Central memory CD4-positive, alpha-beta T cell (primary cell): ENCODE results near the gene PUM1.

ENCODE experiments used
- DNase-seq: peaks from one replicate; pipeline ENCODE4 v3.0.0; 2022

Gene PUM1

DNA sequence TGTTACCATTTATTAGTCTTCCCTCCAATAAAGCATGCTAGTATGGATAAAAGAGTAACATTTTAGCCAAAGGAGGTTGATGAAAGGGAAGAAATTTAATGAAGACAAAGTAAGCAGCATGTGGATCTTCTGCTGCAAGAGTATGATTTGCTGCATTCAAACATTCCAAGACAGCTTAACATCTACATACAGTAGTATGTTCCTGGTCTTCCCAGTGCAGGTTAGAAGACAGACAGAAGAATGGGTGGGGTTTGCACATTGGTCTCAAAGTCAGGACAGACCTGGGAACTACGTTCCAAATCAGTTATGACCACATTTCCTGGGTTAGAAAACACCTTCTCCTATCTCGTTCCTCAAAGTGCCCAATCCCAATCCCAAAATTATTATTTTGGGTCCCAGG is 43.3 kb downstream of the PUM1 start:
- no peak for DNase-seq

DNA sequence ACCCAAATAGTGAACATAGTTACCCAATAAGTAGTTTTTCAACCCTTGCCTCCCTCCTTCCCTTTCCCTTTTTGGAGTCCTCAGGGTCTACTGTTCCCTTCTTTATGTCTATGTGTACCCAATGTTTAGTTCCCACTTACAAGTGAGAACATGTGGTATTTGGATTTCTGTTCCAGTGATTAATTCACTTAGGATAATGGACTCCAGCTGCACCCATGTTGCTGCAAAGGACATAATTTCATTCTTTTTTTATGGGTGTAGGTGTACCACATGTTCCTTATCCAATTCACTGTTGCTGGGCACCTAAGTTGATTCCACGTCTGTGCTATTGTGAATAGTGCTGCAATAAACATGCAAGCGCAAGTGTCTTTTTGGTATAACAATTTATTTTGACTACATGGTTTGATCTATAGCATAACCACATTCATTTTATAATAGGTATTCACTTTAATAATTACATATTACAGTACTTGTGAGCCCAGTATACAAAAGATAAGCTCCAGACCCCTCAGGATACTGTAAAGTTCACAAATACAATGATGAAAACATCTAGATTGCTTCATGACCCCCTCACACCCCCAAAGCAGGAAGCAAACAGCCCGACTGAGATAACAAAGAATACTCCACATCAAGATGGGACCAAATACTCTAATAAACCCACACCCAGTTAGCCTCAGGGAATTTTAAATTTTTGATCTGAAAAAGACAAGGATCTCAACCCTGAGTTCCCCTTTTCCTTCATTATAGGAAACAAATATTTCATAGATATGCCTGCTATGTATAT is 45.3 kb downstream of the PUM1 start:
- DNase-seq: no peak

DNA sequence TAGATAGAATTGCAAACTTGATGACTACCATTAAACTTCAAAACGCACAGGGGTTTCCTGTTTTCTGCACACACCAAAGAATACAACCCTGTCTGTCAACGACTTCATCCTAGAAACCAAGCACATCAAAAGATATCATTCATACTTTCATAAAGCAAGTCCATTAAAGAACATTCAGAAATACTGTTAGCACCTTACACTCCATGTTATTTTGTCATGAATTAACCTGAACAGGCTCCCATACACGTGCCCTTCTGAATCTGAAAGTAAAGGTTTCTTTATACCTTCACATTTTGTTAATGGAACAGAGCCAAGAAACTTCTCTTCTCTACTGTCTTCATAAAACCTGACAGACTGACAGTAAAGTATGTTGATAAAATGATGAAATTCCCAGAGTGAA is 46.1 kb downstream of the PUM1 start:
- DNase-seq: peak; percentile 2

DNA sequence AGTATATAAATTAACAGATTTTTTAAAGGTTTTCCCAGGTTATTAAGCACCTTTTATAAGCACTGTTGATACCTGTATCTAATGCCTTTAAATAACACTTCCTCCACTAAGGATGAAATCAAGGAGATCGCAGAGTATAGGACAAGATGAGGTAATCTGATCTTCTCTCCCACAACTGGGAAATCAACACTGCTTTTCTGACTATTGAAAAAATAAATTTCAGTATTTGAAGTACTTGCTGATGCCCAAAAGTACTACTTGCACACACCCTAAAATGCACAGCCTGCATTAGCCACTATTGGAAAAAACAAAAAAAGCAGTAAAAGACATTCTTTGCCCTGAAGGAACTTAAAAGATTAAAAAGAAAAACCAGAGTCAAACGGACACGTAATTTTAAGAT is 48.6 kb downstream of the PUM1 start:
- DNase-seq: no peak

DNA sequence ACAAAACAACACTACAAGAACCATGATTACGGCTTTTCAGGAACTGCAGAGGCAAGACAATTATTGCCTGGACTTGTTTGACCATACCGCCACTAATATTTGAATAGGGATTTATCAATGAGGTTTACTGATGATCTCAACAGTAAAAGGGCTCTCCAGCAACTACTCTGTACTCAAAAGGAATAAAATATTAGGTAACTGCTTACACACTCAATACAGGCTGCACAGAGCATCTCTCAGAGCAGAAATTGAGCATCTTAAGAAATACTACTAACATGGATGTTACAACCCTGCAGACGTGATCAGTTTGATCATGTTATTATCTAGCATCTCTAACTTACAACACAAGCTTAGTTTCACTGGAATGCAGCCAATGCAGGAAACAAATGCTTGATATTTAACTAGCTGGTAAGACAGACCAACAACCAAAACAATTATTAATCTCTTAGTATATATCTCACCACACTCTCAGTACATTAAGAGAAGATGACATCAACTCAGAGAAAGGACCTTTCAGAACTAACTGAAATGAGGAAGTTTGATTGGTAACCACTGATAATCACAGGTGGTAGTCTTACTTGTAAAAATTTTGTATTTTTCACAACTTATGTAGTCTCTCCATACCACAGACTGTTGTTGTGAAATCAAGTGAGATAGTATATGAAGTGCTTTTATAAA is 52.2 kb downstream of the PUM1 start:
- no peak for DNase-seq

DNA sequence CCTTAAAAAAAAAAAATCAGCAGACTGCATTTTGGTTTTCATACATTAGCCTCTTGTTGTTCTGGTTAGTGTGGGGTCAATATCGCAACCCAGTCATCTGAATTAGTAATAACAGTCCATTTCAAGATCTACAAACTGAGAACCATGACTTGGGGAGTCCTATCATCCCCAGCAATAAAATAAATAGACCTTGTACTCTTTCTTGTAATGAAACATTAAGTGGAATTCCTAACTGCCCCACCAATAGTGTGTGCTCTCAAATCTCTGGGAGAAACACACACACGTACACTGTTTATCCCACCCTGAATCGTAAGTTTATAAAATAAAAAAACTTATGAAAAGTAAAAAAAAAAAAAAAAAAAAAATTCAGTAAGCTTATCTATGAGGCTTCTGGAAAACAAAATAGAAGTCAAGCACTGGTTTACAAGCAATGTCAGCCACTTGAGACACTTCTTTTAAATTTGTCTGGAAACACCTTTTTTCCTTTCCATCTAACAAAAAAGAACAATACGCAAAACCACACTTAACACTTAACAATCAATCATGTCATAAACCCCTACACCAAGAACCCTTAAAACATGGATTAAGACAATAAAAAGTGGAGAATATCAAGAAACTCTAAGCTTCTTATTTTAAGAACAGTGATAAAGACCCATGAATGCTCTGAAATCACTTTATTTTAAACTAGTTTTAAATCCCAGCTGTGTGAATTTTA is 53.1 kb downstream of the PUM1 start:
- DNase-seq: no peak

DNA sequence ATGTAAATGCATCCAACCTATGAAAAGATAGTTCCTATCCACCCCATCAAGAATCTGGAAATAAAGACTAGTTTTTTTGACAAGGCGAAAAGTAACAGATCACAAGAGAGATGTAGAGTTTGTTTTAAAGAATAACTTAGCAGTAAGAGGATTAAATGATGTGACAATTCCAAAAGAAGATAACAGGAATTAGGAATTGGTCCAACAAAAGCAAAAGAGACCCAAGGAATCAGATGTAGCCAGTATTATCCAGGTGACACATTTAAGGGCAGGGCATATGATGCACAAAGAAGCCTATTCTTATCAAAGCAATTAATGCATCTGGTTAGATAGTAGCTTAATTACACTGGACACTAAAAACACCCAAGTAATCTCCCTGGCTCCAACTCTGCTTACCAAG is 53.8 kb downstream of the PUM1 start:
- DNase-seq: no peak

DNA sequence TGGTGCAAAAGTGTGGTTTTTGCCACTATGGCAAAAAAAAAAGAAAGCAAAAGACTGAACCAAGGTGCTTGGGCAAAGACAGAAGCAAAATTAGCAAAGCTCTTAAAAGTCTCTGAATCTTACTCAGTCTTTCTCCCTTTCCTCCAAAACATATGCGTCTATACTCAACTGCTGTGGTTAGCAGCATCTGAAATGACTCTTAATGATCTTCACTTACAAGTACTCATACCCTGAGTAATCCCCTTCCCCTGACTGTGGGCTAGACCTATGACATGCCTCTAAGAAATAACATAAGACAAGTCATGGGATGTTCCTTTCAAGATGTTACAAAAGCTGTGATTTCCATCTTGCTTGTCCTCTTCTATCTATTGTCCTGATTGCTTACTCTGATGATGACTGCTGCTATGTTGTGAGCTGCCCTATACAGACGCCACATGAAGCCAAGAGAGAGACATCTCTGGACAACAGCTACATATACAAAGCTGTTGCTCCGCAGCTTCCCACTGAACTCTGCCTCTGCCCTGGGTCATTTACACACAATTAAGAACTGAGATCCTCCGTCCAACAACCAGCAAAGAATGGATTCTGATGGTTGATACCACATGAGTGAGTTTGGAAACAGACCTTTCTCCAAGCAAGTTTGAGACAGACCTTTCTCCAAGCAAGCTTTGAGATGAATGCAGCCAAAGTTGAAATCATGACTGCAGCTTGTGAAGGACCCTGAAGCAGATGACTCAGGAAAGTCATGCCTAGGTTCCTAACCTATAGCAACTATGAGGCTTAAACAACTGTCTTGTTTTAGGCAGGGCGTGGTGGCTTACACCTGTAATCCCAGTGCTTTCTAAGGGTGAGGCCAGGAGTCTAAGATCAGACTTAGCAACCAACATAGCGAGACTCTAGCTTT is 55.2 kb downstream of the PUM1 start:
- no peak for DNase-seq

DNA sequence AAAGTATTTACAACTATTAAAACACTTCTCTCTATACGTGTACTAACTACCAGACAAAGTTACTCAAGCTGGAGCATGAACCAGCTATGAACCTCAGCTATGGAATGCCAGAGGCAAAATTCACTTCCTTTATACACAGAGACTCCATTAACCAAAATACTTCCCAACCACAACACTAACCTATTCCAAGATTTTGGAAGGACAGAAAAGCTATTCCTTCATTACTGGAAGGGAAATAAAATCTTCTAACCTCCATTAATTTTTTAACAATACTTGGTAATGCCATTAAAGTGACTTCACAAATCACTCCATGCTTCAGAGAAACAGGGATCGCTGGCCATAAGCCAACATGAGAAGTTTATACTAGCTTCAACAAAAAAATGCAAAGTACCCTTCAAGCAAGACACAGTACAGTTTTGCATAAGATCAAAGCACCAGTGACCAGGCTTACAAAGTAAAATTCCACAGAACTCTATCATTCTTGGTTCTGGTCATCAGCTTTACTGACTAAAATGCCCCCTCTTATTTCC is 58.0 kb downstream of the PUM1 start:
- DNase-seq: no peak

DNA sequence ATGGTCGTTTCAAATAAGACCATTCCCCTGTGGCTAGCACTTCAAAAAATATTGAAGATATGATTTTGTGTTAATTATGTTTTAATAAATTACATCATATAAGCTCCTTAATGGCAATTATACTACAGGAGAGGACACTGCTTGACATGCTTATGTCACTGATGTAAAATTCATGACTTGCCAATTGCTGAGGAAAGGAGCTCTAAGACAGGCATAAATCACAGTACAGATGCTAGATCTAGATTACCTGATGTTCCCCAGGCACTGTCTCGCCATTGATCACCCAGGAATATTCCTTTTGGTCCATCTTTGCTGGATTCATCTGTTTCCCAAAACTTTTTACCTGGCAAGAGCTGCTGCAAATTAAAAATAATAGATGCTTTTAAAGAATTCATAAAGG is 58.8 kb downstream of the PUM1 start:
- no peak for DNase-seq

DNA sequence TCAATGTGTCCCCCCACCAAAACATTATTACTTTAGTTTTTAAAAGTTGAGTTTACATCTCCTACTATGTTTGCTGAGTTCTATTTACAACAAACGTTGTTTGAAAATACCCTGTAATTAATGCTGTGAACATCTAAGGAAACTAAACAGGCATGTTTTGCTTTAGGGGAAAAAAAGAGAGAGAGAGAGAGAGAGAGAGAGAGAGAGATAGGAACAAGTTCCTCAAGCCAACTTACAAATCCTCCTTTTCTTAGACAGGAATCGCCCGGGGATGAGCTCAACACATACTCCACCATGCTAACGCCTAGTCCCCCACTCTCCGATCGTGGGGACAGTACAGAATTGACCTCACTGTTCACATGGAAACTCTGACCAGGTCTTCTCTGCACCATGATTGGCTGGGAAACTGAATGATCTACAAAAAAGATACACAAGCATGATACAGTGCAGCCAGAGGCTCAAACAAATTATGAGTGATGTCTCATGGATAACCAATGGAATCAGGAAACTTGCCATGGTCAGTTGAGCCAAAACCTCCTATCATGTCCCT is 59.8 kb downstream of the PUM1 start:
- no peak for DNase-seq

DNA sequence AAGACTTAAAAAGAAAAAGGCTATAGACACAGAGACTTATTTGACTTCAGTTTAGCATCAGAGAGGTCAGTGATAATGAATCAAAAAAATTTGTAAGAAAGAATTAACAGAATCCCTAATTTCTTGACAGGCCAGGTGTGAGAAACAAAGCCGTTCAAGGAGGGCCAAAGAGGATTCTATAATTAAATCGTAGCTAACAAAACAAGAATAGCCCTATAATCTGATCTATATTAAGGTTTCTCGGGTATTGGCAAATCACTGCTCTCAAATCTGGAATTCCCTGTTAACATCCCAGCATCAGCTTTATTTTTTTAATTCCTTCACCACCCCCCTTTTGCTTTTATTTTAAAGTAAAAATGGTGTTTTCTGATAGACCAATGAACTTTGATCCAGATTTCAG is 60.3 kb downstream of the PUM1 start:
- DNase-seq: no peak

DNA sequence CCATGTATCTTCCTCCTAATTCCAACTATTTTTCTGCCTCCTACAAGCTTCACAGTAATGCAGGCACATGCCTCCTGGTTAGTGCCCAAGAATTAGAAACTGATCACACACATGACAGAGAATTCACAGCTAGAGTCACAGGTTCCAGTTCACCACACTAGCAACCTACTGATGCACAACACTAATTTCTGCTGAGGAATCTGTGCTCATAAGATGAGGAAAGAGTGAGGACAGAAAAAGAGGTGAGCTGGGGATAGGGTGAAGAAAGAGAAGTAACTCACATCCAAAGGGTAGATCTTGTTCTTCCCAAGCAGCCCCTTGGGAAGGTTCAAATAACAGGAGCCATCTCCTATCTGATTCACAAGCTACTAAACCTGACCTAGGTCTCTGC is 61.3 kb downstream of the PUM1 start:
- no peak for DNase-seq

DNA sequence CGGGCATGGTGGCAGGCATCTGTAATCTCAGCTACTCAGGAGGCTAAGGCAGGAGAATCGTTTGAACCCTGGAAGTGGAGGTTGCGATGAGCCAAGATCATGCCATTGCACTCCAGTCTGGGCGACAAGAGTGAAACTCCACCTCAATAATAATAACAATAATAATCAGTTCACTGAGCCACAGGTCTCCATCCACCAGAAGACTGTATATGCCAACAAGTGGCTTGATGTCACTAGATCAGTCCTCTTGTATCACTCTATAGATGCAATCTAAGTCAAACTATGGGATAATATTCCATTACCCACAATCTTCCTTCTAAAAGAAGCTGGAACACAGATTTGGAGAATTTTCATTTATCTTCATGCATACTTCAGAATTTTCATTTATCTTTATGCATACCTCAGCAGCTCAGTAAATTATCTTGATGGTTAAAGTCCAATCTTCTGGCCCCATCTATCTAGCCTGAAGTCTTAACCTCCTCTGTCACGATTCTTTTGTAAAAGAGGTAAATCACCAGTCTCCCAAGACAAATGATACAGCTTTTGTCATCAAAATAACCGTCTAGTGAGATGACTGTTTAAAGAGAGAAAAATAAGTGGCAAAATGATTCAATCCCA is 61.8 kb downstream of the PUM1 start:
- no peak for DNase-seq

DNA sequence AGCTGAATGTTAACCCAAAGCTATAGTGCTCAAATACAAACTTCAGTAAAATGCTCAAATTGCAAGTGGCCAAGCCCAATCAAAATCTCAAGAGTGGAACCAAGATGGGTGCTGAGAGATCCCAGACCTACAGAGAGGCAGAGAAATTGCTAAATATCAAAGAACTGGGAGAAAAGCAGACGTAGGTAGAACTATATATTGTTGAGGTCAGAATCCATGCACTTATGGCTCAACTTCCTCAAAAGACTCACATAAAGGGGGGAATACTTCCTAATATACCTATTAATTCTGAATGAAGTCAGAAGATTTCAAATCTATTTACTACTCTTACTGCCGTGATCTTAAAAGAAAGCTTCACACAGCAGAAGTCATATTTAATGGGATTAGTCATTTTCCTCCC is 65.2 kb downstream of the PUM1 start:
- no peak for DNase-seq

DNA sequence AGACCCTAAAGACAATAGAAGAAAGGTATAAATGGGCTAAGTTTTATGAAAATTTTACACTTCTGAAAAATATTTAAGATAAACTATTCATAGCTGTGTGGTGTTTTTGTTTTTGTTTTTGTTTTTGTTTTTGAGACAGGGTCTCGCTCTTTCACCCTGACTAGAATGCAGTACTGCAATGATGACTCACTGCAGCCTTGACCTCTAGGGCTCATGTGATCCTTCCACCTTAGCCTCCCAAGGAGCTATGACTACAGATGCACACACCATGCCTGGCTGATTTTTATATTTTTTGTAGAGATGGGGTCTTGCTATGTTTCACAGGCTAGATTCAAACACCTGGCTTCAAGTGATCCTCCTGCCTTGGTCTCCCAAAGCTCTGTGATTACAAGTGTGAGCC is 66.6 kb downstream of the PUM1 start:
- DNase-seq: no peak

DNA sequence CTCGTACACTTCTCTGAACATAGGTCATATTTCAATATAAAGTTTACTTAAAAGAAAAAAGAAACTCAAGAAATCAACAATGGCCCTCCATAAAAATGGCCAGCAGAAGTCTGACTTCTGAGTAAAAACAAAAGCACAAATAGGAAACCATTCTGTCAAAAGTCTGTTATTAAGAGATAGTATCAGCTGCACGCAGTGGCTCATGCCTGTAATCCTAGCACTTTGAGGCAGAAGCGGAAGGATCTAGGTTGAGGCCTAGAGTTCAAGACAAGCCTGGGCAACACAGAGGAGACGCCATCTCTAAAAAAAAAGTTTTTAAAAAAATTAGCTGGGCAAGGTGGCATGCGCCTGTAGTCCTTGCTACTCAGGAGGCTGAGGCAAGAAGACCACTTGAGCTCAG is 67.3 kb downstream of the PUM1 start:
- DNase-seq: no peak

DNA sequence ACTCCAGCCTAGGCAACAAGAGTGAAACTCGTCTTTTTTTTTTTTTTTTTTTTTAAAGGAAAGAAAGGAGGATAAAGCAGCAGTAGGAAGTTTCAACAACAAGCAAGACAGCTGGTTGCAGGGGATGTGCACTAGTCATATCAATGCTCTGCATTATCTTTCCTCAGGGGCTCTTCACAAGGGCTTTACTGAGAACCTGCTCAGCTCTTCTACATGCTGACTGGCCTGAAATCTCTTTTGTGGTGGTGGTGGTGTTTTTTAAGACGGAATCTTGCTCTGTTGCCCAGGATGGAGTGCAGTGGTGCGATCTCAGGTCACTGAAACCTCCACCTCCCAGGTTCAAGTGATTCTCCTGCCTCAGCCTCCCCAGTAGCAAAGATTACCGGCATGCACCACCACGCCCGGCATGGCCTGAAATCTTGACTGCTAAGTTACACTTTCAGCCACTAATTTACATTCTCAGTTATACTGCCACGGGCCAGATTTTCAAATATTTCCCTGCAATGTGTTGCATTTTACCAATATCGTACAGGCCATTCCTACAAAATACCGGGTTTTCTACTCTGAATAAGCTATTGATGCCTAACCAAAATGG is 68.0 kb downstream of the PUM1 start:
- DNase-seq: no peak

DNA sequence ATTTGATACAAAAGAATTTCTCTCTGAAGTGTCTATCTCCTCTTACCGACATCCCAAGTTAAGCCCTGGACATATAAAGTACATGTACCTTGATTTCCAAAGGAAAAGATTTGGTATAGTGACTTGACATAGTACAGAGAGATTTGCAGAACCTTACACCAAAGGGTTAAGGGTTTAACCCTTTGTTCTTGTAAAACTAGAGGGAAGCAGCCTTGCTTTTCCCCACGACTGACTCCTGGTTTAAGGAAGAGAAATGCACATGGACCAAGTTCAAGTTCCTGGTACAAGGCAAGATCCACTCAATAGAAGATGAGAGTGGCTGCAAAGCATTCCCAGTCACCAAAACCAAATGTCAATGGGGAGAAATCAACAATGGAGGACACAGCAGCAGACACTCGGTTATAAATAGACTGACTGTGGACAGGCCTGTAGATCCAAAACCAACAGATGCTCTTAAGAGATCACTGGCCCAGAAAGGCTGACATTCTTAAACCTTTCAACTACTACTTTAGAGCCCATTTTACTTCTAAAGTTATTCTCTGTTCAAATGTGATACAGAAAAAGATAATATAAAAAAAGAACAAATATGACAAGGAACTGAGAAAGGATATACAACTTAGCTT is 69.4 kb downstream of the PUM1 start:
- DNase-seq: no peak

DNA sequence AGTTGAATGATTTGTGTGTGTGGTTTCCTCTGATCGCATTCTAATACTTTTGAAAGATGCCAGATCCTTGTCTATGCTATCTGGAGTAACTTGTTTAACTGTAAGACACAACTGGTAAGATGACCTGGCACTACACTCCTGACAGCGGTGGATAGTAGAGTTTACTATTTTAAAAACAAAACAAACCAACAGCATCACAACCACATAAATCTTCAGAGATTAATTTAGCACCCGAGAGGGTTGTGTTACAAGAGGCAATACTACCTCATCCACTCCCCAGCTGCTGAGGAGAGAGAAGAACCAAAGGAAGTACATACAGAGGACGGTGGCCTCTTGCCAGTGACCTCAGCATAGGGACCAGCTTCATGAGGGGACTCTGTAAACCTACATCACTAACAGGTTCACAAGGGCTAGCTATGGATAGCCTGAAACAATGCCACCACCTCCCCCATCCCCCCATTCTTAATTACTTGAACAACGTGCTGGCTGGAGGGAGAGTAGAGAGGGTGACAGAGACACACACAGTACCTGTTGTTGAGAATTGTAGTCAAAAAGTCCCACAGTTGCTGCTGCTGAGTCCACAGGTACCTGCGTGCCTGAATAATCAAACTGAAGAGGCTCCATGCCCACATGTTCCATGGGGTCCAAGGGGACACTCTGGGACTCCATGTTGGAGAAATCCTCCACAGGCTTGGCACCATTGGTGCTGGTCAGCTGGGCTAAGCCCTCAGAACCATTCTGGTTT is 73.5 kb downstream of the PUM1 start:
- DNase-seq: no peak
